Hindlimb muscle (tissue), 1 donor: ENCODE measurements around the gene CDON. TPM values are rescaled to one million over a fixed set of nuclear protein-coding genes. Genes with fewer than 3 reads are reported as not detected.

Experiments used
- DNase-seq: peaks from one replicate; pipeline ENCODE4 v3.0.0-alpha.2; 2013
- polyA plus RNA-seq: library from polyadenylated mRNA; unstranded; fragments of 120-200 nt; gene quantifications from one replicate; pipeline ENCODE4 v1.2.1, GENCODE V29; 2013; ENCODE audit not compliant: insufficient read length

Gene CDON
- polyA plus RNA-seq, 1 donor = 19.4 TPM

DNA sequence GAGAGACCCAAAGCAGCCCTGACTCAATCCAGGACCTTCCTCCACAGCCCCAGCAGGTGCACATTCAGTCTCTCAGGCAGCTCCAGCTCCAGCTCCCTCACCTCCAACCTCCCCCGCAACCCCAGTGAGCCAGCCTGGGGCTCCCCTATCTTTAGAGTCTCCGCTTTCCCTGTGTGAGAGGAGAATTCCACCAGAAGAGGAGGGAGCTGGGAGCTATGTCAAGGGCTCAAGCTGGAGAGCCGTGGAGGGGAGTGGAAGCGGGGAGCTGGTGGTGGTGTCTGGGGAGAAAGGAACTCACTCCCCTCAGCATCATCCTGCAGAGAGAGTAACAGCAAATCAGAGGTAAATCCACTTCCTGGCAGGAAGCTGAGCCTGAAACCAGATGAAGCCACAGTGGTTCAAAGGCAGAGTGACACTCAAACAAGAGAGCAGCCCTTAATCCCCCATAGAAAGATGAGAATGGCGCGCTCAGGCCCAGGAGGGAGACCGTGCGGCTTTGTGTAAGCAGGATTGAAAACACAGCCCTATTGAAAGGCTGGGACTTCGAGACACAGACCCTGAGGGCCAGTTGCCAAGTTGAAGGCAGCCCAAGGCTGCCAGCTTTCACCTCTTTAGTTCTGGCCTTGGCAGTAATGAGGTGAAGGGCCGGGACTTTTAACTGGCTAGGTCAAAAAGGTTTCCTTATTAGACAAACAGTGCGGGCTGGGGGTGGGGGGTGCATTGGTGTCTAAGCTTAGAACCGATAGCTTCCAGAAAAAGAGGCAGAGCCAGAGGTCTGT is 21.4 kb upstream of the CDON start:
- DNase-seq = no peak

DNA sequence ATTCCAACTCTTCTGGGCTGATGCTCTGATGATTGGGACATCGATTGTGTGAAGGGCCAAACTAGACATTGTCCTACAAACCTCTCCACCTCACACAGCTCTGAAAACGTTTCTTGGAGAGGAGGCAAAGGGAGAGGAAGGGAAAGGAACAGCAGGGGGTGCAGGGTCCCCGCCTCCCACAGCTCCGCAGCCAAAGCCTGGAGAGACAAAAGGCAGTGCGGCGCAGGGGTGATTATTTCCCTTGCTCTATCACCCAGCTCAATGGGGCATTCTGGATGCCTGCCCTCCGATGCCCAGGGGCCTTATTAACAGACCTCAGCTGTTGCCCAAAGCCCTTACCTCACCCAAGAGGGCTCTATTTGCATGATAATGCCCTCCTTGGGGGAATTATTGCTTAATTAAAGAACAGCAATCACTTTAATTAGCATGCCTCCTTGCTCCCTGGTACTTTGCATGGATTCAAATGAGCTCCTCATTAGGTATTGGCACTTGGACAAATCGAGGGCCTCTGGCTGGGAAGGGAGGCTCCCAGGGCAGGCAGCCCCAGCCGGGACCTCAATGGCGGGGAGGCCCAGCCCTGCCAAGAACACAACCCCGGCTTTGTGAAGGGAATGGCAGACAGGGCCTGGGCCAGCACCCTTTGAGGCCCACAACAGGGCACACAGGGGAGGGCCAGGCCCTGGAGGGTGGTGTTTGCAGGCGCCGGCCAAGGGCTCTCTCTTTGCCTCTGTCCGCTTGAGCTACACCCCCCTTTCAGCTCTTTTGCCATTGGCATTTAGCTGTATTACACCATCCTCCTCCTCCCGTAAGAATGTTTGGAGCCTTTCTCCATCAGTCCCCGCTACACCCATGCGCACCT is 19.8 kb upstream of the CDON start:
- no peak for DNase-seq

DNA sequence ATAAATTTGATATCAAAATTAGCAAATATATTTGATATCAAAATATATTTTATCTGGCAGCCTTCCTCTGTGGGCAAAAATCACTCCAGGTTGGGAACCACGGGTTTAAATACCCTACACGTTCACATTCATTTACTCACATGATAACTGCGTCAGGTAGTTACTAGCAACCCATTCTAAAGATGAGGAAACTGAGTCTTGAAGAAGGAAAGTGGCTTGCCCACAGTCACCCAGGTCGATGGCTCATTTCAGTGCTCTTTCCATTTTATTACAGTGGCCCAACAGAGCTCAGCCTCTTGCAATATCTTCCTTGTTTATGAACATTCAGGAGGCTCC is 19.2 kb upstream of the CDON start:
- DNase-seq = no peak

DNA sequence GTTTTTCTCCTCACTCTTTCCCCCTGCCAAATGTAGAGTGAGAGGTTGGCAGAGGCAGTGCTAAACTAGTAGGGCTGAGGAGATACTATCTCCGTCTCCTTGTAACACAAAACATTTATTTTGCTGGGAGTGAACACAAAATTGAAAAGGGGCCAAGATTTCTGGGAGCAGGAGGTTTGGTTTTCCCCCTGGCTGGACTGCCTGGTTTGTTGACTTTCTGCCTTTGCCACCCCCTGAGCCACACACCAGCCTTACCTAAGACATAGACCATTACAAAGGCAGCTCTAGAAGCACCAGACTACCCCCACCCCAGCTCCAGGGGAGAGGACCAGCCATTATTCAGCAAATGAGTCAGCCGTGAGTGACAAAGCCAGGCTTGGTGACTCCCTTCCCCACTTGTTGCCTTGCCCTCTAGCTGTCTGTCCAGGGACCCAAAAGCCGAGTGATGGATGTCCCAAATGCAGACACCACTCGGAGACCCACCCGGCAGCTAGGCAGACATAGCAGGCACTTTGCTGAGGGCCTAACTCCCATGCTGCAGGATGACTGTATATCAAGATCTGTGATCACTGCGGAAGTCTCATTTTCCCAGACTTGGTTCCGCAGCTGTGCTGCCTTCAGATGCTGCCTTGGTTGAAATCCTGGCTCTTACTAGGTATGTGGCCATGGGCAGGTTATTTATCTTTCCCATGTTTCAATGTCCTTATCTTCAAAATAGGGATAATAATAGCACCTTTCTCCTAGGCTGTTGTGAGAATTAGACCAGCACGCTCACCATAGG is 17.7 kb upstream of the CDON start:
- no peak for DNase-seq

DNA sequence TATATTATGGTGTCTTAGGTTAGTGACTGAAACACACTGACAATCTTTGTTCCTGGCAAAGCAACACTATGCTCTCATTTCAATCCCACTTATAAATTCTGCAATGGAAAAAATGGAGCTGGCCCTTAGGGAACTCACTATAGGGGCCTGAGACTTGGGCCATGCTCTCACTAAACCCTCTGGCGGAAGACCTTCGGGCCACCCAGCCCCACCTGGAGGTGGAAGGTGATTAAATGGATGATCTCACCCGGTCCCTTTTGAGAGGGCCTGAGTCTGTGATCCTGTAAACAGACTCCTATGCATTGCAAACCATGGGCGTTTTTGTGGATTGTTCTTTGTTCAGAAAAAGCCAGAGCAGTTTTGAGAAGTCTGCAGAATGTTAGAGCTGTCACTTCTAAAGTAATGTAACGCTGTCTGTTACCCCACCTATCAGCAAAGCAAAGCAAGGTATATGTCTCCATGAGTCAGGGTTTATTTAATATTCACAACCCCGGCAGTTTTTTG is 17.0 kb upstream of the CDON start:
- no peak for DNase-seq

DNA sequence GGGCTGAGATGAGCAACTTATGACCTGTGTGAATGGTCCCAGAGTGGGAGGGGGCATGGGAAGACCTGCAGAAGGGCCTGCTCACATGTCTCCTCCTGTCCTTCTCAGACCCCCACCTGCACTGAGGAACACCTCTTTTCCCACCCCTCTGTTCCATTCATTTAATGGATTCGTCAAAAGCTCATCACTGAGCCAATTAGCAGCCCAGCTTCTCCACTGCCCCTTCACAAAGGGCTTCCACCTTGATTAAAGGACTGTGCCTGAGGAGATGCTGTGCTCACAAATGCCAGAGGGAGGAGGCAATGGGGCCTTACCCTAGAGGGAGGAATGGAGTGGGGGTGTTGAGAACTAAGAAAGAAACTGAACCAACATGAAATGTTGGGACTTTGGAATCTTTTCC is 14.0 kb upstream of the CDON start:
- DNase-seq = no peak

DNA sequence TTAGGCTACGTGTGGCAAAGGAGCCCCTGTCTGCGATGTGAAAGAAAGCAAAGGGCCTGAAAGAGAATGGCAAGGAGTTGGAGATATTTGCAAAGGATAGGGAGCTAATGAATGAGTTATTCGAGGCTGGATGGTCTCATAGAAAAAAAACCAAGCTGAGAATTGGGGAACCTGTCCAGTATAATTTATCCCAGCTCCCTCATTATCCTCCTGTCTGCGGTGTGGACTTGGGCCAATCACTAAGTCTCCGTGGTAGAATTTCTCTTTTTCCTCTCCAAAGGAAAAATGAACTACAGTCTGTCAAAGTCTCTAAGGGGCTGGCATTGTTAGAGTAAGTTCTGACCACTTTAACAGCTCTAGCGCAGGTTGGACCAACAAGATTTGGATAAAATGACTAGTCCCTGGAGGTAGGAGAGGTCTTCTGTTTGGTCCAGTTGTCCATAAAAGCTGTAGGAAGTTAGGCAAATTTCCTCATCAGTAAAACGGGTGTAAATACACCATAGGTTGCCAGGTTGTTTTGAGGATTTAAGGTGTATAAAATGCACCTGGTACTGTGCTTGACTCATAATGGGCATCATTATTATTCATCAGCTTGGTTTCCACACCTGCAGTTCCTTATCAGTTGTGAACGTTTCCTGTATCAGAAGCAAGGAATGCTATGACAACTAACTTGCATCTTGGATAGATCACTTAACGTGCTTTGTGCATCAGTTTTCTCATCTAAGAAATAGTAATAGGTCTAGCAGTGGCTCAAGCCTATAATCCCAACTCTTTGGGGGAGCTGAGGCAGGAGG is 10.3 kb upstream of the CDON start:
- DNase-seq = no peak

DNA sequence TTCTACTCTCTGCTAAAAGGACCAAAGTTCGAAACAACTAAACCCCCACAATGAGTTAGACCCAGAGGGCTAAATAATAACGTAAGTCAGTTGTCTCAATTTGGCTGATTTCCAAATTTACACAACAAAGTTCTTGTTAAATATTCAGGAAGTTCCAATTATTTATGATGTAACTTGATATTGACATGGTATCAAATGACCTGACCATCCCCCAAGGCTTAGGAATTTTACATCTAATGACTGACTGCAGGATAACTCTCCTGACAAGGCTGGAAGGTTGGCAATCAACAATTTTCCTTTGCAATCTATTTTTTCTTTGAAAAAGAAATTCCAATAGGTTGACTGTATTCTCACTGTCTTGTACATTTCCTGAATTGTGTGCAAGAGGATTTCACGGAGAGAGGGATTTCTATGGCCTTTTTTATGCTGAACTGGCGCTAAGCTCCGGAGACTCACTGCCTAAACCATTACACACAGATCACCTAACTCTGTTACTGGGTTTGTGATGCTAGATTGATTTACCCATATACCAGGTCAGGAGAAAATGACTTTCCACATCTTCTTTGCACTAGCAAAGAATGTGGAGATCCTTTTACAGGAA is 9.6 kb upstream of the CDON start:
- DNase-seq = no peak

DNA sequence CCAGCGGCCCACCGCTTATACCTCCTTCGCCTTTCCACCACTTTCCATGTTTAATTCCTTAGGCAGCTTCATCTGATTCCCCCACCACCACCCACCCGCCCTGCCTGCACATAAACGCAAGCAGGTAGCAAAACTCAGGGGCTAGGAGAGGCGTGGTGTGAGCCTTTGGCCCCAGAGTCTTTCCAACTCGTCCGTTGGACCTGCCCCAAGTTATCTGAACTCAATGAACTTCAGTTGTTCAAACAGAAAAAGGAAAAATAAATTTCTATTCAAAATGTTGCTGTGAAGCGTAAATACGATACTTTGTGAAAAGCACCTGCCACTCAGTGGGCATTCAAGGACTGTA is 814 bp upstream of the CDON start:
- no peak for DNase-seq

DNA sequence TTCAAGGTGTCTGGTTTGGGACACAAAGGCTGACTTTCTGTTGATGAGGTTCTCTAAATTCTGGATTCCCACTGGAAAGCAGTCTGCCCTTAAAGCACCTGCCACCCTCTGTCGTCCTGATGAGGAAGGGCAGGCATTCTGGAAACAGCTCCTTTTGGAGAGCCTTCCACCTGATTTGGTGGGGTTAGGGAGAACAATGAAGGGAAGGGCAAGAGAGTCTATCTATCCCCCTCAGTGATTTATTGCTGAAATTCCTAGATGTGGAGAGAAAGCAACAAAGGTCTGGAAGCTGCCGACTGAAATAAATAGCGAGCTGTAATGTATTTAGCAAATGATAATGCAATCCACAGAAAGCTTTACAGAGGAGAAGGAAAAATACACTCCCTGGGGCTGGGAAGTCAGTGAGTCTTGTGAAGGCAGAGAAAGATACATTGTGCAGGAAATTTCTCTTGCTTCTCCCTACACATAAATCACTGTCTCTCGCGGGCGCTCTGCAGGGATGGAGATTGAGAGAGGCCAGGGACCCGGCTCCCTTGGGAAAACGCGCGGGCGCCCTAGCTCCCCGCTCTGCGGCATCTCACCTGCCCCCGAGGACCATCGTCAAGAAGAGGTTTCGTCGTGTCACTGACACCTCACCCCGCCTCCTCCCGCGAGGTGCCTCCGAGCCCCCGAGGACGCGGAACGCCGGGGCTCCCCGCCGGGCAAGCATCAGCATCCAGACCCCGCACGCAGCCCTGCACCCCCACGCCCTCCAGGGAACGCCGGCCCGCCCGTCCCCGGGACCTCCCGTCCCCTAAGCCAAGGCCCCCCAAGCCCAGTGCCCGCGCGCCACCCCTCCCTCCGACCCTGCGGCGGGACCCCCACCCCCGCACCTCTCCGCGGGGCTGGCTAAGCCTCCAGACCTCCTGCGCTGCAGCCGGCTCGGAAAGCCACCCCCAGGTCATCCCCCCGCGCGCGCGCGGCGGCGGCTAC is 673 bp downstream of the CDON start:
- peak; percentile 39 for DNase-seq

DNA sequence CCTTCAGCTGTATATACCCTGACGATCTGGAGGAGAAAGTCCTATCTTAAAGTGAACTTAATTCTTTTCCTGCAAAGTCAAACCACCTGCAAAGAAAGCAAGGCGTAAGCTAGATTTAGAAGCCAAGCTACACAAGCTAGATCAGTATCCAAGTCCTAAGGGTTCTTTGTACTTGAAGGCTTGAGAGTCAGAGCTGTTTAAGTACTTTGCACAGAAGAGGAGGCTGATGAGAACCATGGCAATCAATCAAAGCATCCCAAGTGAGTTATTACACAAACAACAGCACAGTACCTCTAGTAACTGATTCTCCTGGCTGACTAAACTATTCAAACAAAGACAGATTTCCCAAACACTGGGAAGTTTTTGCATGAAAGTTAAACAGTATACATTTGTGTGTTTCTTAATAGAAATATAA is 1.9 kb downstream of the CDON start:
- DNase-seq = peak; percentile 54

DNA sequence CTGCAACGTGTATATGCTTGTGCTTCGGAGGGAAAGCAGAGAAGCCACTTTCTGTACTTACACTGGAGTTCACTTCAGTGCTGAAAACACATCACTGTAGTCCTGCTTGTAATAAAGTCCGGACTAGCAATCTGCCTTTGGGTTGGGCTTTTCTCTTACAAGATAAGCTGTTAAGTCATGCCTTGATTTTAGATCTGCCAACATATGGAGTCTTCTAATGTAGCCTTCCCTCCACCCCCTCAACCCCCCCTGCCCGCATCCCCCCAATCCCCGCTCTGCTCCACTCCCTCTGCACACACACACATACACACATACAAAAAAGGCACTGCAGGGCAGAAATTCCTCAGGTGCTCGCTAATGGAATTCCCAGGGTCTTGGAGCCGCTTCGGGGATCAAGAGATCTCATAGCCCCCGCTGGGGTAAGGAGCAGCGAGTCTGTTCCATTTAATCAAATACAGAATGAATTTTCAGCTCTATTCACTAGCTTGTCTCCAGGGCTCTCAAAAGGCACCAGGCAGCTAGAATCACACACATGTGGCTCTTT is 3.4 kb downstream of the CDON start:
- DNase-seq = no peak

DNA sequence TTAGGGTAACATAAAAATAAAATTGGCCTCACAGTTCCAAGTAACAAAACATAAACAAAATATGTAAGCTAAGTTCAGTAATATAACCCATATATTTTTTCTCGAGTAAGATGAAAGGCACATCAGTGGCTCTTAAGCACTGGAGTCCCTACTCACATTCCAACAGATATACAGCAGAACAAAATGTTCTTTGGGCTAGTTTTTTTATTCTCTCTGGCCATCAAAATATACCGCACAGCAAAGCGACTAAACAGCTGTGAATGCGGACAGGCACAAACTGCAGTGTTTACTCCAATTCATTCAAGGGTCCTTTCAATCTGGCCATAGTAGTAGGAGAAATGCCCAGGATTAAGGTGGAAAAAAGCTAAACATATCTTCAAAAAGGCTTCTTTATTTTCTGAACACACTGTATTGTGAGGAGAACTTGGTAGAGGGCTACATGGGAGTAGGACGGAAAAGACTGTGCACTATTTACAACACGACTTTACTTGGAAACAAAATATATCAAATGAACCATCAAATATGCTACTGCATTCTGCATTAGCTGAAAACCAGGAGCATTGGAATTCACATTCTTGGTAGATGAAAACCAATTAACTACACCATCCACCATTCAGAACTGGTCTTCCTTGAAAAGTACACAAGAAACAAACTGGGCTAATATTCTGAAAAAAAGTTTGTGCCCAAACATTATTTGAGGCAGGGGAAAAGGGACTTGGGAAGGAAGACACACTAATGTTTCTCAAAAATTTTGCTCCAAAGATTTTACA is 4.4 kb downstream of the CDON start:
- no peak for DNase-seq

DNA sequence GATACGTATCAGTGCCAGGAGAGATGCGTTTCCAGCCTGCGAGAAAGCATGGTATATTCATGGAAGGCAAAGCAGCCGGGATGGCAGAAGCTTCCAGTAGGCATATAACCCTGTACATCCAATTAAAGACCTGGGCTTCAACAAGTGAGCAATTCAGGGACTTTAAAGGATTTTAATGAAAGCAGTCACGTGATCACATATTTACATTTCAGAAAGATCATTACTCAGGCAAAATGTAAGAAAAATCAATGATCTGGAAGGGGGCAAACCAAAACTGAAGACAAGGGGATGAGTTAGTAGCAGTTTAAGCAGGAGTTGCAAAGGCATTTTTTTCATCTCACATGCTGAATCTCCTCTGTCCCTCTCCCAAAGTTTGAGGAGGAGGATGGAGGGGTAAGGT is 7.8 kb downstream of the CDON start:
- DNase-seq = no peak

DNA sequence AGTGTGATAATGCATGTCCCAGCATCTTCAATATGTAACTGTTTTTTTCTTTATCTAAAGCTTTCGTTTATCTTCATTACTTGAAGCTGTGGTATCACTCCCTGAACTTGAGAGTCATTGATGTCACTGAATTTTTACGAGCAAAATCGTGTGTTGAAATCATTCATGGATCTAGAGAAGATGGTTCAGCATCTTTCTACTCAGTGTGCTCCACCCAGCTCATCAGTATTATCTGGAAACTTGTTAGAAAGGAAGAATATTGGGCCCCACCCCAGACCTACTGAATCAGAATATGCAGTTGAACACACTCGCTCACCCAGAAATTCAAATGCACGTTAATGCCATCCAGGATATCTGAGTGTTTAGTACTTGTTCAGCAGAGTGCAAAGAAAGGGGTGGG is 8.3 kb downstream of the CDON start:
- no peak for DNase-seq

DNA sequence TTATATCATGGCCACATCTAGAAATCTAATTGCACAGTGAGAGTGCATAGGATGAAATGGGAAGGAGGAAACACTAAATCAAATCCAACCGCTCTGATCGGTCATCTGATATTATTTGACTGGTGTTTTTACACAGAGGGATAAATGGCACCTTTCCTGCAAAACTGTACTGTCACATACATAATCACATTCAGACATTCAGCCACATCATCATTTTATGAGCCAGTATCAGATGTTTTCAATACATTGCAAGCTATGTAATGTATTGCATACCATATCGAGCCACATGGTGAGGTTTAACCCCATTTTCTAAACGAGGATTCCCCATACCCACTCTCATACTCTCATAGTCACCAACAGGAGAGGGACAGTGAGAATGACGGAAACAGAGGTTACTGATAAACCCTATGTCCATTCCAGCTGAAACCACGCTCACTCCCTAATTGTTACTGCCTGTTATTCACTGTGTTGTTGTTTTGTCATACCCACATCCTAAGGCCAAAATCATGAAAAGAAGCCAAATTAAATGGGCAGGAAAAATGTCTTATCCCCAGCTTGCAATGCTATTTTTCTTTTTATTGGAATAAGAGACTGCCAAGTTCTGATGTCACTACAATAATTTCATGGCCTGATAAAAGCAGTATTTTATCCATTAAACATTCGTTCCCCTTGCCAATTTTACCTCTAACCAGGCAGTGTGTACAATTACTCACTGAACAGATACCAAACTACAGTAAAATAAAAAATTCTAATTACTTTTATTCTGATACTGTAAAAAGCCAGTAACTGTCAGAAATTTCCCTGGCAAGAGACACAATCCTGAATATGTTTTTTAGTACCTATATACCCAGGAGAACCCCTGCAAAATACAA is 9.0 kb downstream of the CDON start:
- no peak for DNase-seq

DNA sequence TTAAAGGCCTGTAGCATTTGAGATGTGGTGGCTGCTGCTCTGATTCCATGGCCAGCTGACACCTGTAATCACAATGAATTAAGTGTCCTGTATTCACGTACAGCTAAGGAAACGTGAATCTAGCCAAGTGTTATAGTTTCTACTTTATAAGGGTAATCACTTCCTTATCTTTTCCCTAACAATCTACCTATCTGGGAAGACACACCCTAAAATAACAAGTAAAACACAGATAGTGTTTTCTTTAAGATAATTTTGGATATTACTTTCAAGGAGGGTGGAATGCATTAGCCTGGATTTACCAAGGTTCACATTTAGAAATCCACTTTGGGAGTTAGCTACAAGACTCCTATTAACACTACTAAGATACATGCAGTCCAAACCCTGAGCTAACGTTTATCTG is 11.5 kb downstream of the CDON start:
- DNase-seq = no peak

DNA sequence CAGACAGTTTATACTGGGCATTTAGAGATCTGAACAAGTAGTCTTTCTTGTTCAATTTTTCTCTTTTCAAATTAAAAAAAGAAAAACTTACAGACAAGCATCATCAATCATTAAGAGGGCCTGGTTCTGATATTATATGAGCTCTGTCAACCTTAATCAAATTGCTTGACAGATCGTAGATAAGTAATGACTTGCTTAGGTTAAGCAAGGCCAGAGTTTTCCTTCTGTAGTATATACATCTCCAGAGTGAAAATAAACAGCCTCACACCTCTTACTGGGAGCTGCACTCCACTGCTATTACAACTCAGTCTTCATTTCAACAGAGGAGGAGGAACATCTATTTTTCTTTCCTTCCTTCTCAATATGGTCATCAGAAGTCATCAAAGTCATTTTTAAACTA is 13.5 kb downstream of the CDON start:
- no peak for DNase-seq

DNA sequence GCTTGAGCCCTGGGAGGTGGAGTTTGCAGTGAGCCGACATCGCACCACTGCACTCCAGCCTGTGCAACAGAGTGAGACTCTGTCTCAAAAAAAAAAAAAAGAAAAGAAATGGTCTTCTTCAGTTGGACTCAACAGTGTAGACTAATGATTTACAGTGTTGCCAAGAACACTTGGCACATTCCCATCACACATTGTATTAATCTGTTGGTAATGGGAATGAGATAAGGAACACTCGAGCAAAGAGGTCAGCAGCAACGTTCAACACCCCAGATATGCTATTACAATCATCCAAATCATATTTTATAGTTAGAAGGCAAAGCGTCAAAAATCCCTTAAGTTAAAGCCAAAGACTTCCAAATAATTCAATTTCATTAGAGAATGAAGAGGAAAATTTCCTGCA is 14.5 kb downstream of the CDON start:
- DNase-seq = no peak
